Activated naive CD8-positive, alpha-beta T cell treated with anti-CD3 and anti-CD28 coated beads, Interleukin-2, amount 50 U/mL, for 24 hours (primary cell): Measurements from ENCODE around the gene OR1S1.

Experiments
- ATAC-seq: fragments of 150-1000 bp; cut with Tn5 transposase; one replicate; pipeline ENCODE4 v1.10.0; 2021
- DNase-seq: peaks from one replicate; pipeline ENCODE4 v3.0.0; 2021
- H3K27ac Mint-ChIP-seq: one replicate; pipeline ENCODE4 v1.8.0; 2021; ENCODE audit warnings: mild to moderate bottlenecking, mixed read lengths
- H3K27me3 Mint-ChIP-seq: one replicate; pipeline ENCODE4 v1.8.0; 2021; ENCODE audit warnings: mixed read lengths
- H3K36me3 Mint-ChIP-seq: one replicate; pipeline ENCODE4 v1.8.0; 2021; ENCODE audit warnings: low read depth, mixed read lengths
- H3K4me1 Mint-ChIP-seq: one replicate; pipeline ENCODE4 v1.8.0; 2021; ENCODE audit warnings: mixed read lengths
- H3K4me3 Mint-ChIP-seq: one replicate; pipeline ENCODE4 v1.8.0; 2021; ENCODE audit warnings: mild to moderate bottlenecking, moderate library complexity, mixed read lengths
- H3K9me3 Mint-ChIP-seq: one replicate; pipeline ENCODE4 v1.8.0; 2021; ENCODE audit warnings: mixed read lengths

The OR1S1 gene

DNA sequence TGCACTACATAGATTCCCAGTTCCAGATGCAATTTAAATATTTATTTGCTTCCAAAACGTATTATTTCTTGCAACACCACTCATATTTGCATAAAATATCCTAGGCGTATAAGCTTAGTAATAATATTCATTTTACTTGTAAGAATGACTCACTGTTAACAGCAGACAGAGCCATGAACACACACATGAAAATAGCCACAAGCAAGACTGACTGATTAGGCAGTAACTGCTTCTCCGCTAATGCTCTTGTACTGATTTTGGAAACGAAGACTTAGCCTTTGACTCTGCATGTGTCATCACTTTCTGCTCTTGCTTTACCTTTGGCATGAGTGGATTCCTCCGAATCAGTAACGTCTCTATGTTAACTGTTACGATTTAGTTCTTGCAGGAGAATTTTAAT is 10.2 kb downstream of the OR1S1 start:
- H3K27me3 Mint-ChIP-seq, result peaks cover 3% of the 10 kb centered on the region
- no peaks in the 10 kb centered on the region for H3K9me3 Mint-ChIP-seq
- ATAC-seq (no peak), DNase-seq (no peak)
- H3K36me3 Mint-ChIP-seq, result no peaks in the 10 kb centered on the region
- no peaks in the 10 kb centered on the region for H3K4me1 Mint-ChIP-seq
- H3K4me3 Mint-ChIP-seq, result no peak overlapping the region
- H3K27ac Mint-ChIP-seq, result no peak overlapping the region

DNA sequence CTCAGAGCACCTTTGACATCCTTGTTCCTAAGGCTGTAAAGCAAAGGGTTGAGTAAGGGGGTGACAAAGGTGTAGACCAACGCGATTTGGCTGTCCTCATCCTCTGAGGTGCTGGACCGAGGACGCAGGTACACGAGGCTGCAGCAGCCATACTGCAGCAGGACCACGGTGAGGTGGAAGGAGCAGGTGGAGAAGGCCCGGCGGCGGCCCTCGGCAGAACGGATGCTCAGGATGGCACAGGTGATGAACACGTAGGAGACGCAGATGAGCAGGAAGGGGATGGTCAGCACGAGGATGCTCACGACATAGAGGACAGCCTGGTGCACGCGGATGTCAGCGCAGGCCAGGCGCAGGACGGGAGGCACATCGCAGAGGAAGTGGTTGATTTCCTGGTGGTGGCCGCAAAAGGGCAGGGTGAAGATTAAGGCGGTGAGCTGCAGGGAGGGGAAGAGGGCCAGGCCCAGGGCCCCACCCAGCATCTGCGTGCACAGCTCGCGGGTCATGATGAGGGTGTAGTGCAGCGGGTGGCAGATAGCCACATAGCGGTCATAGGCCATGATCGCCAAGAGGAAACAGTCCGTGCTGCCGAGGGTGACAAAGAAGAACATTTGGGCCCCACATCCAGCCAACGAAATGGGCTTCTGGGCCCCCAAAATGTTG is 15.6 kb downstream of the OR1S1 start:
- H3K4me1 Mint-ChIP-seq, result no peaks in the 10 kb centered on the region
- no peak overlapping the region for H3K4me3 Mint-ChIP-seq
- H3K9me3 Mint-ChIP-seq, result no peaks in the 10 kb centered on the region
- peaks cover 7% of the 10 kb centered on the region for H3K27me3 Mint-ChIP-seq
- no peak for DNase-seq
- no peak for ATAC-seq
- peaks cover 2% of the 10 kb centered on the region for H3K36me3 Mint-ChIP-seq
- H3K27ac Mint-ChIP-seq, result no peak overlapping the region

DNA sequence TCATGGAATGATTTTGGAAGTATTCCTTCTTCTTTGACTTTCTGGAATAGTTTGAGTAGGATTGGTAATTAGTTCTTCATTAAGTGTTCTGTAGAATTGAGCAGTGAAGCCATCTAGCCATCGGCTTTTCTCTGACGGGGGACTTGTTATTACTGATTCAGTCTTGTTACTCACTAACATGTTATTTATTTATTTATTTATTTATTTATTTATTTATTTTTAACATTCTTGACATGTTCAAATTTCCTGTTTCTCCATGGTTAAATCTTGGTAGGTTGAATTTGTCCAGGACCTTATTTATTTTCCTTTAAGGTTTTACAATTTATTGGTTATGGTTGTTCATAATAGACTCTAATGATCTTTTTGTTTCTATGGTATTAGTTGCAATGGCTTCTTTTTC is 31.4 kb downstream of the OR1S1 start:
- peaks cover 12% of the 10 kb centered on the region for H3K9me3 Mint-ChIP-seq
- ATAC-seq (no peak), DNase-seq (no peak)
- H3K27me3 Mint-ChIP-seq, result peaks cover 11% of the 10 kb centered on the region
- H3K27ac Mint-ChIP-seq, result no peak overlapping the region
- no peak overlapping the region for H3K4me3 Mint-ChIP-seq
- H3K36me3 Mint-ChIP-seq, result no peaks in the 10 kb centered on the region
- H3K4me1 Mint-ChIP-seq, result no peaks in the 10 kb centered on the region

DNA sequence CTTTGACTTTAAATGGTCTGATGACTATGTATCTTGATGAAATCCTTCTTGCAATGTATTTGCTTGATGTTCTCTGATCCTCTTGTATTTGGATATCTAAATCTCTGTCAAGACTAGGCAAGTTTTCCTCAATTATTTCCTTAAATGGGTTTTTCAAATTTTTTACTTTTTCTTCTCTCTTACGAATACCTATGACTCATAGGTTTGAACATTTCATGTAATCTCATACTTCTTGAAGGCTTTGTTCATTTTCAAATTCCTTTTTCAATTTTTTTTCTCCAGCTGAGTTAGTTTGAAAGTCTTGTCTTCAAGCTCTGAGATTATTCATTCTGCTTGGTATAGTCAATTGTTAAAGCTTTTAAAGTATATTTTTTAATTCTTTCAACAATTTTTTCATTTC is 42.4 kb downstream of the OR1S1 start:
- Mint-ChIP-seq H3K4me3 (no peak overlapping the region), H3K9me3 (peaks cover 40% of the 10 kb centered on the region), H3K27me3 (peaks cover 2% of the 10 kb centered on the region), H3K27ac (no peak overlapping the region), H3K4me1 (no peaks in the 10 kb centered on the region), H3K36me3 (no peaks in the 10 kb centered on the region)
- DNase-seq, result no peak
- ATAC-seq, result no peak

DNA sequence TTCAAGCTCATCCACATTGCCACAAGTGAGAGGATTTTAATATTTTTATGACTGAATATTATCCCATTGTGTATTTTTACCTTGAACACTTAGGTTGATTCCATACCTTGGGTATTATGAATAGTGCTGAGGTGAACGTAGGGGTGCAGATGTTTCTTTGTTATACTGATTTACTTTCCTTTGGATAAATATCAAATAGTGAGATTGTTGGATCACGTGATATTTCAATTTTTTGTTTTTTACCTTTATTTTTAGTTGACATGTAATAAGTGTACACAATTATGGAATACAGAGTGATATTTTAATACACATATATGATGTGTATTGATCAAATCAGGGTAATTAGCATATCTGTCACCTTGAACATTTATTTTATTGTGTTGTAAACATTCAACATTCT is 47.5 kb downstream of the OR1S1 start:
- H3K27me3 Mint-ChIP-seq, result peaks cover 6% of the 10 kb centered on the region
- DNase-seq, result no peak
- H3K36me3 Mint-ChIP-seq, result no peaks in the 10 kb centered on the region
- H3K4me1 Mint-ChIP-seq, result no peaks in the 10 kb centered on the region
- no peak overlapping the region for H3K27ac Mint-ChIP-seq
- no peak for ATAC-seq
- H3K4me3 Mint-ChIP-seq, result no peak overlapping the region
- peaks cover 18% of the 10 kb centered on the region for H3K9me3 Mint-ChIP-seq
